ENCODE measurements around the gene KIAA1614.

Gene KIAA1614

GRCh38 chr1:180909005-180909414 is 3.7 kb upstream of the KIAA1614 start:
- ATAC-seq: no peak

GRCh38 chr1:180909462-180909976 is 3.2 kb upstream of the KIAA1614 start:
- ATAC-seq: no peak

DNA sequence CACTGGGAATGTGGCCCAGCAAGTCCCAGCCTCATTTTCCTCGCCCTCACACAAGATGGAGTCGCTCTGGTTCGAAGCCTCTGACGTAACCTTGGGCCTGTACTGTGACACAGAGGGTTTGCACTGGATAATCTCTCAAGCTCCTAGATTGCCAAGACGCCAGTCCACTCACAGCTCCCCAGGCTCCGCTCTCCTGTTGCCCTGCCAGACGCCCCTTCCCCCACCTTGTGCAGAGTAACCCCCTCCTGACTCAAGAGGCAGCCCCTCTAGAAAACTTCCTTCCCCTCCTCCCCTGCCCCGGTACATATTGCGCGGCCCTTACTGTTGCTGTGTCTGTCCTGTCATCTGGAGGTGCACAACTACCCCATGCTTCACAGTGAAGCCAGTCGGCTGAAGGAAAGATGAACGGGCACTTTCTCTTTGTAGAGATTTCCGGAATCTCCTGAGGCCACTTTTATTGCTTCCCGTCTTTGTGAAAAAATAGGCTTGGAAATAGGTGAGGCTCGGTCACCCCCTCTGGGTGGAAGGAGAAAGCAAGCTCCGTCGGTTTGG is 981 bp upstream of the KIAA1614 start:
- no peak for ATAC-seq

GRCh38 chr1:180912211-180912800 is 391 bp upstream of the KIAA1614 start:
- ATAC-seq: no peak

DNA sequence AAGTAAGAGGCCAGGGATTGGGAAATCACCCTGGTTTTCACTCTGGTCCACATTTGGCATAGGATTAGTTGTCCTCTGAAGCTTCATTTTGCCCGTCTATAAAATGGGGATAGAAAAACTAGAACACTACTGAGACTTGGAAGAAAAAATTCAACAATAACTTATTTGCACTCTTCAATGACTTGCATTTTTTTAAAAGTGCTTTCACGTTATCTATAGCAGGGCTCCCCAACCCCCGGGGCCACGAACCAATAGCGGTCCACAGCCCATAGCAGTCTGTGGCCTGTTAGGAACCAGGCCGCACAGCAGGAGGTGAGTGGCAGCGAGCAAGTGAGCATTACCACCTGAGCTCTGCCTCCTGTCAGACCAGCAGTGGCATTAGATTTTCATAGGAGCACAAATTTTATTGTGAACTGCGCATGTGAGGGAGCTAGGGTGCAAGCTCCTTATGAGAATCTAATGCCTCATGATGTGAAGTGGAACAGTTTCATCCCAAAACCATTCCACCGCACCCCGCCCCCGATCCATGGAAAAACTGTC is 2.8 kb downstream of the KIAA1614 start:
- no peak for ATAC-seq

- ATAC-seq: no peak
Observed at GRCh38 chr1:180916012-180916770, 3.5 kb downstream of the KIAA1614 start.

DNA sequence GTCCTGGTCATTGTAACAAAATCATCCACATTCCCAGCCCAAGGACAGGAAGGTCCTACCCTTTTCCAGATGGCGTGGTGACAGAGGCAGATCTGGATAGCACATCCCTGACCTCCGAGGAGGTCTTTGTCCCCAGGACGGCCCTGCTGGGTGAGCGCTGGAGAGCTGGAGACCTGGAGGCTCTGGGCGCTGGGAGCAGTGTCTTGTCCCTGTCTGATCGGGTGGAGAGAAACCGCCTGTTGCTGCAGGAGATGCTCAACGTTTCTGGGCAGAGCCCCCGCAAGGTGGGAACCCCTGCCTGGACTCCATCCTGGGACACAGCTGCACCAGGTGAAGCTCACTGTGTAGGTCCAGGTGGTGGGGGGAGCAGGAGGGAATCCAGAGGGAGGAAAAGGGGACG is 4.1 kb downstream of the KIAA1614 start:
- ATAC-seq: no peak

GRCh38 chr1:180917306-180918065 is 4.8 kb downstream of the KIAA1614 start:
- no peak for ATAC-seq

GRCh38 chr1:180918519-180918918 is 5.8 kb downstream of the KIAA1614 start:
- no peak for ATAC-seq

DNA sequence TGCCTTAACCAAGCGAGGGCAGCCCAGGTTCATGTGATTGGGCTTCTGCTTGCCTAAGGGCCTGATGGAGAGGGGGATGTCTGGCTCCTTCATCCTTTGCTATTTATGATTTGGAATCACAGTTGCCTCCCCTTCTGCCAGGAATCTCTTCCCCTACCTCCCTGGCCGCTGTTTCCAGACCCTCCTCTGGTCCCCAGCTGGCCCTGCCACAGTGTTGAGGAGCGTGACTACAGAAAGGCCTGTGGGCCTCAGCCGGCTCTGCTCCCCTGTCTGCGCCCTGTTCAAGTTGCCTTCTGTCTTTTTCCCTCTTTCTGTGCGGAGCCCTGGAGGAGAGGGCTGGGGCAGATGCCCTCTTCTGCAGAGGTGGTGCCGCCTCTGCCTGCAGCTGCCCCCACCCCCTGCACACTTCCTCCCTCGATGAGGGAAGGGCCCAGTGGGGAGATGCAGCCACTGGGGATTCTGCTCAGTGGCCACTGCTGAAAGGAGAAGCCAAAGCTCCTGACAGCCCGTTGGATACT is 6.5 kb downstream of the KIAA1614 start:
- no peak for ATAC-seq

GRCh38 chr1:180920193-180920592 is 7.5 kb downstream of the KIAA1614 start:
- ATAC-seq: no peak

GRCh38 chr1:180920702-180921101 is 8.0 kb downstream of the KIAA1614 start:
- no peak for ATAC-seq

- no peak for ATAC-seq
Observed at GRCh38 chr1:180921386-180921785, 8.7 kb downstream of the KIAA1614 start.

DNA sequence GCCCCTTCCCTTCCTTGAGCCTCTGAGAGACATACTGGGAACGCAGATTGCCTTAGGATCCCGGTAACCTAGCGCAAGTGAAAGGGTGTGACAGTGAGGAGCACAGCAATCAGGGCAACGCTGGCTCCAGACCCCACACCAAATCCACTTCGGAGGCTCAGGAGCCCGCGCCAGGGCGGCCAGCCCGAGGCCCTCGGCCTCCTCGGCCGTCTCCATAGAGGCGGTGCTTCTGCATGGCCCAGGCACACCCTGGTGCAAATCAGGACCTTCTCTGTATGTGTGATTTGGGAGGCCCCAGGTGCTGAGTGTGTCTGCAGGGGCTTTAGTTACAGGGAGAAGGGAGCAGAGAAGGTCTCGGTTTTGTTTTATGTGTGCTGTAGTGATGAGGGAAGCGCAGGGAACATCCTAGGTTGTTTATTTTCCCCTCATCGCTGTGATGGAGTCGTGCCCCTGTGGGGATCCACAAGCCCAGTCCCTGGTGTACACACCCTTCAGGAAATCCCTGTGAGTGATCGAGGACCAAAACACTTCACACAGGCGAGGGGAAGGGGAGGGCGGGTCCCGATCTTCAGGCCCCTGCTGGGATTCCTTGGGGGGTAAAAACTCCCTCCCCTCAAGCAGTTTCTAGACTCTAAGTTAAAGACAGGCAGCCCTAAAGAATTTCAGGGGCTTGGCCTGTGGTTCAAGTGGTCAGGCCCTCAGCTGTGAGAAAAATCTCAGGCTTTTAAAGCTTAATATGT is 9.4 kb downstream of the KIAA1614 start:
- ATAC-seq: no peak

DNA sequence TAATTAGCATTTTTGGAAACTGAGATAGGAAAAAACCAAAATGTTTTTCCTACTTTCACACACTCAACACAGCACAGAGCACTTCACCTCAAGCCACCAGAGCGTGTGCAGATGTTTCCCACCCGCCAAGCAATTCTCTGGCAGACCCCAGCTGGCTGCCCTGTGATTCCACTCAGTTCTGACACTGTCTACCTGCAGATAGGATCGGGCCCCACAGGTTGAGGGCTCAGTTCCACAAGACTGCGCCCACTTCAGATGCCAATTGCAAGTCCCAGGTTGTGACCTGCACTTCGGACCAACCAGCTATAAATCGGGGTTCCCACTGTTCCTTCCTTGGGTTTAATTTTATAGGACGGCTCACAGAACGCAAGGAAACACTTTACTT is 9.9 kb downstream of the KIAA1614 start:
- ATAC-seq: no peak

DNA sequence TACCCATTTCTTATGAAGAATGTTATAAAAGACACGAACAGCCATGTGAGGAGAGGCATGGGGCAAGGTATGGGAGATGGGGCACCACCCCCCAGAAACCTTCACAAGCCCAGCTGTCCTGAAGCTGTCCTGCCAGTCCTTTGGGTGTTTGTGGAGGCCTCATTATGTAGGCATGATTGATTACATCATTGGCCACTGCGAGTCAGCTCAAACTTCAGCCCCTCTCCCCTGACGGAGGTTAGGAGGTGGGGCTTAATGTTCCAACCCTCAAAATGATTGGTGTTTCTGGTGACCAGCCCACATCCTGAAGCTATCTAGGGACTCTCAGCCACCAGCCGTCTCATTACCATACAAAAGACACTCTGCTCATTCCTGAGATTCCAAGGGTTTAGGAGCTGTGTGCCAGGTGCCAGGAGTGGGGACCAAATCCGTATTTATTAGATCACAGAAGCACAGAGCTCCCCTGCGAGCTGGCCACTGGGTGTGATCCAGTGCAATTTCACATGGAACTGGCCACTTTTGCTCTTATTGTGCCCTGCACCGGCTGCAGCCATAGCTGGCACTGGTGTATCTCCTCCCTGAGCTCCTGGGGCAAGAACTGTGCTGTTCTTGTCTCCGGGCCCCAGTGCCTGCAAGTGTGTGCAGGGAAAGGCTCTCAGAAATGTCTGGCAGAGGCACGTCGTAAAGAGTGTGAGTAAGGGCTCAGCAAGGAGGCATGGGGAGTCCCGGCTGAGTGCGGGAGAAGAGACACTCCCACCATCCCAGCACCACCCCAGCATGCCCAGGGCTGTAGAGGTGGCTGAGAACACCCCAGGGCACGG is 10.5 kb downstream of the KIAA1614 start:
- ATAC-seq: no peak

DNA sequence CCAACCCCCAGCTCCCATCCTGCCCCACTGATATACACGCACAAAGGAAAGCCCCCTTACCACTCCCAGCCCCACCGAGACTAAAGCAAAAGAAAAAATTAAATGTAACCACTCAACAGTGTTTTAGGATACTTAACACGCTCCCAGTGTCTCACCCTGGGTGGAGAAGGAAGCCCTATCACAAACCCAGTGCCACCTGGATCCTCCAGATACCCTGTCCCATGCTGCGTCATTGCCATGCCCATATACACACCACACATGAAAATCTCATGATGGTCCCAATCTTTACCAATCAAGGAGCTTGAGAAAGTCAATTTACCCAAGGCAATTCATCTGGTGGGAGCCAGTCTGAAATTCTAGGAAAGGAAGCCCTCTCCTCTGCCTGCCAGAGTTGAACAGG is 11.2 kb downstream of the KIAA1614 start:
- ATAC-seq: no peak

DNA sequence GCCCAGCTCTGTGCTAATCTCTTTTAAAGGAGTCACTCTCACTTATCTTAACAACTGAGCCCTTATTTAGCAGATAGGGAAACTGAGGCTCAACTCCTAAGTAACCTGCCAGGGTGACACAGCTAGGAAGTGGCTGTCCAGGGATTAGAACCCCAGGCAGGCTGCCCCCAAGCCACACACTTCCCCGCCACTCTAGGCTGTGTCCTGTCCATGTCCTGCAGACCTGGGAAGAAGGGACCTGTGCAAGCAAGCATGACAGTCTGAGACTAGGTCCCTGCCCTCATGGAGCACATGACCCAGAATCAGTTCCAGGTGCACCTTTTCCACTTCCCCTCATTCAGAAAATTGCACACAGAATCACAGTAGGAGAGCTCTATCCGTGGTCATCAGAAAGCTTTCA is 12.2 kb downstream of the KIAA1614 start:
- no peak for ATAC-seq

DNA sequence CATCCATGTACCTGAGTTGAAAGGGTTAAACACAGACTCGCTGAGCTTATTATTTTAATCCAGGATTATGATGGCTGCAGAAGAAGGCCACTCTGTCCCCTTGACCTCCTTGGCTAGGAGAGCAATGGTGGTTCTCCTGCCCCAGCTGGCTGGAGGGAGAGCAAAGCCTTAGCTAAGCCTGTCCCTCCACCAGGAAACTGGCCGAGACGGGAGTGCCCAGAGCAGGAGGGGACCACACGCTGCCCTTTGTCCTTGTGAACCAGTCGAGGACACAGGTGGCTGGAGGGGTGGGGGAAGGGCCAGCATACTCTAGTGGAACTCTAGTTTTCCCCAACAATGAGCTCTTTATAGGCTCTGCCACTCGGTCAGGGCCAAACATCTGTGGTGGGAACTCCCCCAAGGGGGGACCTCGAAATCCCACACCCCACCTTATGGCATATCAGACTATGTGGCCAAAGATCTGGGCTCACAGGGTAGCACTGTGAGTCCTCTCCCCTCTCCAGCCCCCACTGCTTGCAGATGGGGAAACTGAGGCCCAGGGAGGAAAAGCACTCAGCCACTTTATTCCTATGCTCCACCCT is 12.9 kb downstream of the KIAA1614 start:
- no peak for ATAC-seq

DNA sequence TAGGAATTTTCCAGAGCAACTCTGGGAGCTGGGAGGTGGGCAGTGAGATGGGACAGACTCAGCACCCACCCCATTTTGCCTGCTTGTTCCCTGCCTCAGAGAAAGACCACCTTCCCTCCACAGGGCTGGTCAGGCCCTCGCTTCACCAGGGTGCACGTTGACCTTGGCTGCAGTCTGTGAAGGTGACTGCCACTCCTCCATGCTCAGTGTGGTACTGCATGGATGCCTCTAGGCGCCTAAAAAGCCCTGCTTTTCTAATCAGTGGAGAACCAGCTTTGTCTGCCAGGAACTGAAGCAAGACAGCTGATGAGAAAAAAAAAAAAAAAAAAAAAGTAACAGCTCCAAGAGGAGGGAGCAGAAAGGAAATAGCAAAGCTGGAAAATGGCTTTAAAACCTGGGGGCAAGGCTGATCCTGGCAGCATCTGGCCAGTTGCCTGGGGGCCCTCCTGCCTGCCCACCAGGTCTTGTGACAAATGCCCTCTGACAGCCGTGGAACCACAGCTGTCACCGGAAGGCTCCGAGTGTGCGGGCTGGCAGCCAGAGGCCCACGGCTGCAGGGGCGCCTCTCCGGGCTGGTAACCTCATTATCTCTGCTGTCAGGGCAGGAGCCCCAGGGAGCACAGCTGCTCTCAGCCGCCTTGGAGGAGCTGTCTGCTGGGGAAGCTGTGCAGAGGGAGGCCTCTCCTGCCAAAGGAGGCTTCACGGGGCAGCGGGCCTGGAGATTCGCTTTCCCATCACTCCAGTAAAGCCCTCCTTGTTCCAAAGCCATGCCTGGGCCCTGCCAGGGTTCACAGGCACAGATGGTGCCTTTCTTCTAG is 13.7 kb downstream of the KIAA1614 start:
- ATAC-seq: peak in 1 of 2 donors; percentile 15
